Prostate gland (tissue), 2 donors: ENCODE results near the gene USP34. TPM values are rescaled to one million over a fixed set of nuclear protein-coding genes. Genes with fewer than 3 reads are reported as not detected.
"Not testable (repeated sequence)": the region's sequence is repeated elsewhere in the genome, so short reads cannot be mapped to it uniquely, and the experiment has no call there.

ENCODE experiments used
- DNase-seq: peaks from one replicate; pipeline ENCODE4 v3.0.0-alpha.2; 2019; ENCODE audit warnings: low spot score
- H3K27ac ChIP-seq, 2 donors: fragments of 200-600 bp; sonication (generic); 2 replicates each; pipeline ENCODE4 v1.5.1; 2017 to 2019
- H3K27me3 ChIP-seq: fragments of 200-600 bp; sonication (generic); replicated peaks from 2 replicates; pipeline ENCODE4 v1.5.1; 2019; ENCODE audit not compliant: insufficient read depth
- H3K36me3 ChIP-seq, 2 donors: fragments of 200-600 bp; sonication (generic); 1 replicate in 1 of 2; 2 replicates in 1 of 2; pipeline versions ENCODE4 v1.5.1 to v1.8.1; 2017 to 2019
- H3K4me1 ChIP-seq: fragments of 200-600 bp; sonication (generic); replicated peaks from 2 replicates; pipeline ENCODE4 v1.5.1; 2019
- H3K4me3 ChIP-seq, 2 donors: fragments of 200-600 bp; sonication (generic); 2 replicates each; pipeline ENCODE4 v1.5.1; 2017 to 2019
- H3K9me3 ChIP-seq: fragments of 200-600 bp; sonication (generic); 2 replicates; pipeline ENCODE4 v1.5.1; 2017
- CTCF ChIP-seq, 4 experiments: fragments of 200-600 bp in 2 of 4; fragments of 450-650 bp in 2 of 4; sonication (generic) in 2 of 4; IDR thresholded peaks; 1 replicate in 3 of 4; 2 replicates in 1 of 4; pipeline ENCODE4 v1.5.1; 2016 to 2019; ENCODE audit warnings: antibody characterized with exemption in 4 of 4, mild to moderate bottlenecking in 2 of 4, moderate library complexity in 2 of 4
- POLR2A ChIP-seq: fragments of 450-650 bp; IDR thresholded peaks from one replicate; pipeline ENCODE4 v1.6.1; 2016; ENCODE audit warnings: antibody characterized with exemption, mild to moderate bottlenecking
- POLR2AphosphoS5 ChIP-seq: sonication (generic); formaldehyde crosslinking; IDR thresholded peaks from one replicate; pipeline ENCODE4 v1.6.1; 2017; ENCODE audit warnings: antibody characterized with exemption
- WGBS: methylation state at CpG from one replicate; pipeline ENCODE4 v1.1.5; 2018; 5-methylcytosine and 5-hydroxymethylcytosine counted together
- intact Hi-C: fragments of 100-400 bp; cut with DNase I; formaldehyde crosslinking; loops from one replicate; pipeline ENCODE4 v1.14.2; 2022
- total RNA-seq, 2 donors: library from RNA; depleted of rRNA; stranded (reverse); fragments of >200 nt; gene quantifications; one replicate each; pipeline ENCODE4 v1.1.0, GENCODE V29; 2016

Gene USP34
- total RNA-seq, 2 donors from 2014 or later, result 94.1 to 206 TPM

- H3K9me3 ChIP-seq, result no peaks in the 10 kb centered on the region
- intact Hi-C loops, result no loop called here
- no peaks in the 10 kb centered on the region for H3K36me3 ChIP-seq
- no peak overlapping the region for H3K4me3 ChIP-seq
- TF ChIP-seq CTCF (IDR thresholded peaks at IDR 0.05) (no peak), POLR2AphosphoS5 (no peak), POLR2A (no peak)
- no peaks in the 10 kb centered on the region for H3K27me3 ChIP-seq
- no peak overlapping the region for H3K27ac ChIP-seq
- WGBS, result 97% methylated on average over 5 of the region's 5 CpGs
- no peaks in the 10 kb centered on the region for H3K4me1 ChIP-seq
- DNase-seq, result no peak
Observed at GRCh38 chr2:61485281-61485680, 14.4 kb upstream of the USP34 start.

GRCh38 chr2:61478086-61478485, 7.2 kb upstream of the USP34 start:
- intact Hi-C loops, result loop anchor here (10.0 kb wide), 1 partner anchor 303 kb away; no protein-coding TSS in a partner anchor
- H3K27ac ChIP-seq, result no peak overlapping the region
- H3K4me1 ChIP-seq, result no peaks in the 10 kb centered on the region
- 82% methylated on average over 6 of the region's 6 CpGs for WGBS
- TF ChIP-seq POLR2A (no peak), POLR2AphosphoS5 (no peak), CTCF (IDR thresholded peaks at IDR 0.05) (no peak)
- H3K4me3 ChIP-seq, result no peak overlapping the region
- H3K9me3 ChIP-seq, result no peaks in the 10 kb centered on the region
- H3K27me3 ChIP-seq, result no peaks in the 10 kb centered on the region
- no peaks in the 10 kb centered on the region for H3K36me3 ChIP-seq
- no peak for DNase-seq

- WGBS, result 98% methylated on average over 12 of the region's 12 CpGs
- H3K27ac ChIP-seq, H3K27me3 ChIP-seq, DNase-seq, H3K4me3 ChIP-seq, H3K4me1 ChIP-seq, H3K36me3 ChIP-seq, H3K9me3 ChIP-seq: not testable (repeated sequence)
- intact Hi-C loops, result loop anchor here (10.0 kb wide), 1 partner anchor 302 kb away; no protein-coding TSS in a partner anchor
Observed at GRCh38 chr2:61476929-61477589, 6.2 kb upstream of the USP34 start.

- Histone ChIP-seq H3K36me3 (no peaks in the 10 kb centered on the region), H3K4me1 (no peaks in the 10 kb centered on the region), H3K4me3 (peak overlapping the region; percentile 55 to 96), H3K27ac (peak overlapping the region; percentile 95 to 99), H3K9me3 (no peaks in the 10 kb centered on the region), H3K27me3 (no peaks in the 10 kb centered on the region)
- peak; percentile 46 for DNase-seq
- TF ChIP-seq POLR2A (no peak), POLR2AphosphoS5 (no peak), CTCF (IDR thresholded peaks at IDR 0.05) (no peak)
- WGBS, result 33% methylated on average over 19 of the region's 19 CpGs
- intact Hi-C loops, result loop anchor here (2.0 to 10.0 kb wide), 2 partner anchors 67 to 297 kb away; partner anchors contain the start of gene XPO1
Observed at GRCh38 chr2:61471905-61472805, 1.3 kb upstream of the USP34 start.

- WGBS, result under 1% methylated on average over 32 of the region's 94 CpGs
- H3K4me1 ChIP-seq, result no peaks in the 10 kb centered on the region
- intact Hi-C loops, result loop anchor here (2.0 to 10.0 kb wide), 2 partner anchors 68 to 296 kb away; partner anchors contain the start of gene XPO1
Observed at GRCh38 chr2:61470122-61470951, 550 bp downstream of the USP34 start.

More at GRCh38 chr2:61470122-61470951, 550 bp downstream of the USP34 start:
- peak; percentile 90 for DNase-seq
- TF ChIP-seq POLR2A (peak; percentile 41), CTCF (IDR thresholded peaks at IDR 0.05) (no peak)
- Histone ChIP-seq H3K36me3 (no peaks in the 10 kb centered on the region), H3K27ac (peak overlapping the region; percentile 95 to 99), H3K27me3 (no peaks in the 10 kb centered on the region), H3K4me3 (peak overlapping the region; percentile 55 to 96), H3K9me3 (no peaks in the 10 kb centered on the region)
